HepG2 (cell line): ENCODE results near the gene GOLGA3. TPM values are rescaled to one million over a fixed set of nuclear protein-coding genes. Genes with fewer than 3 reads are reported as not detected.

Source experiments
- ATF4 ChIP-seq, 2 experiments: fragments of 450-650 bp in 1 of 2; sonication (generic) in 1 of 2; formaldehyde crosslinking; IDR thresholded peaks; 2 replicates each; pipeline versions ENCODE4 v1.5.0 to v1.8.0; 2020 to 2022; ENCODE audit warnings: mild to moderate bottlenecking in 1 of 2, missing genetic modification reagents in 1 of 2
- ATRX ChIP-seq: sonication (generic); formaldehyde crosslinking; IDR thresholded peaks from 2 replicates; pipeline ENCODE4 v1.4.0; 2020; ENCODE audit warnings: missing genetic modification reagents, borderline replicate concordance
- HNRNPK ChIP-seq: fragments of 200-400 bp; formaldehyde crosslinking; IDR thresholded peaks from 2 replicates; pipeline ENCODE4 v1.6.1; 2018; ENCODE audit warnings: low read length, low read depth, moderate library complexity, mild to moderate bottlenecking; ENCODE audit not compliant: poor library complexity, severe bottlenecking
- IRF9 ChIP-seq: sonication (generic); formaldehyde crosslinking; IDR thresholded peaks from 2 replicates; pipeline ENCODE4 v1.8.0; 2022; ENCODE audit warnings: missing genetic modification reagents, mild to moderate bottlenecking, borderline replicate concordance
- JUN ChIP-seq: sonication (generic); formaldehyde crosslinking; IDR thresholded peaks from 2 replicates; pipeline ENCODE4 v1.4.0; 2020; ENCODE audit warnings: mild to moderate bottlenecking, missing genetic modification reagents
- LCORL ChIP-seq, 2 experiments: fragments of 450-650 bp in 1 of 2; sonication (generic) in 1 of 2; formaldehyde crosslinking in 1 of 2; IDR thresholded peaks; 2 replicates each; pipeline versions ENCODE4 v1.5.0 to v1.6.1; 2017 to 2020; ENCODE audit warnings: antibody characterized with exemption in 1 of 2, missing genetic modification reagents in 1 of 2
- MYNN ChIP-seq: sonication (generic); formaldehyde crosslinking; IDR thresholded peaks from 2 replicates; pipeline ENCODE4 v1.4.0; 2020; ENCODE audit warnings: mild to moderate bottlenecking, low read depth, missing genetic modification reagents
- RAD21 ChIP-seq: fragments of 450-650 bp; formaldehyde crosslinking; IDR thresholded peaks from 2 replicates; pipeline ENCODE4 v1.5.0; 2020; ENCODE audit warnings: mild to moderate bottlenecking
- SIX4 ChIP-seq: sonication (generic); formaldehyde crosslinking; IDR thresholded peaks from 2 replicates; pipeline ENCODE4 v1.4.0; 2020; ENCODE audit warnings: missing genetic modification reagents
- SRSF4 ChIP-seq: fragments of 200-400 bp; formaldehyde crosslinking; IDR thresholded peaks from one replicate; pipeline ENCODE4 v1.6.1; 2018; ENCODE audit warnings: mild to moderate bottlenecking, low read depth, low read length, moderate library complexity; ENCODE audit not compliant: poor library complexity, severe bottlenecking
- SUZ12 ChIP-seq: fragments of 150-350 bp; IDR thresholded peaks from 2 replicates; pipeline ENCODE4 v1.6.1; 2014; ENCODE audit warnings: low read depth, low read length
- TERF1 ChIP-seq: sonication (generic); formaldehyde crosslinking; IDR thresholded peaks from 2 replicates; pipeline ENCODE4 v1.8.0; 2022; ENCODE audit warnings: mild to moderate bottlenecking, missing genetic modification reagents, moderate library complexity
- THYN1 ChIP-seq: sonication (generic); formaldehyde crosslinking; IDR thresholded peaks from 2 replicates; pipeline ENCODE4 v1.8.1; 2023; ENCODE audit warnings: low read depth, mild to moderate bottlenecking, moderate library complexity, missing genetic modification reagents, borderline replicate concordance
- YY1 ChIP-seq: IDR thresholded peaks from 2 replicates; pipeline ENCODE4 v1.6.1; 2011; ENCODE audit warnings: low read length, low read depth, moderate library complexity, mild to moderate bottlenecking; ENCODE audit not compliant: insufficient read depth, insufficient replicate concordance
- ZBTB3 ChIP-seq: sonication (generic); formaldehyde crosslinking; IDR thresholded peaks from 2 replicates; pipeline ENCODE4 v1.4.0; 2020; ENCODE audit warnings: low read depth, mild to moderate bottlenecking, moderate library complexity, missing genetic modification reagents, borderline replicate concordance
- ZNF432 ChIP-seq: sonication (generic); formaldehyde crosslinking; IDR thresholded peaks from 2 replicates; pipeline ENCODE4 v1.5.0; 2020; ENCODE audit warnings: missing genetic modification reagents, mild to moderate bottlenecking, borderline replicate concordance
- ZNF468 ChIP-seq: sonication (generic); formaldehyde crosslinking; IDR thresholded peaks from 2 replicates; pipeline ENCODE4 v1.8.0; 2022; ENCODE audit warnings: mild to moderate bottlenecking, moderate library complexity, missing genetic modification reagents
- ZNF496 ChIP-seq: sonication (generic); formaldehyde crosslinking; IDR thresholded peaks from 2 replicates; pipeline ENCODE4 v1.8.1; 2023; ENCODE audit warnings: mild to moderate bottlenecking, moderate library complexity, missing genetic modification reagents; ENCODE audit not compliant: insufficient replicate concordance
- ZNF572 ChIP-seq: sonication (generic); formaldehyde crosslinking; IDR thresholded peaks from 2 replicates; pipeline ENCODE4 v1.5.1; 2020; ENCODE audit warnings: mild to moderate bottlenecking, missing genetic modification reagents
- ZNF639 ChIP-seq: conservative IDR thresholded peaks from 2 replicates; pipeline ENCODE4 v1.6.1; 2018; ENCODE audit warnings: missing genetic modification reagents
- ZNF691 ChIP-seq: sonication (generic); formaldehyde crosslinking; IDR thresholded peaks from 2 replicates; pipeline ENCODE4 v1.4.0; 2020; ENCODE audit warnings: missing genetic modification reagents, low read depth, mild to moderate bottlenecking, borderline replicate concordance
- ZSCAN20 ChIP-seq: sonication (generic); formaldehyde crosslinking; IDR thresholded peaks from 2 replicates; pipeline ENCODE4 v1.4.0; 2020; ENCODE audit warnings: missing genetic modification reagents, mild to moderate bottlenecking, borderline replicate concordance
- polyA plus RNA-seq, 8 experiments: library from polyadenylated mRNA; depleted of rRNA in 3 of 8; stranded (reverse) in 7 of 8; unstranded in 1 of 8; fragments of >200 nt; fragmentation: Illumina TruSeq in 4 of 8; extraction: Trizol in 4 of 8; gene quantifications; 2 replicates each; pipeline versions ENCODE4 v1.2.1 to v1.2.3, GENCODE V29; 2011 to 2016; ENCODE audit warnings: low read depth in 4 of 8, missing spikeins in 1 of 8, mixed read lengths in 1 of 8; ENCODE audit not compliant: insufficient read depth in 1 of 8
- total RNA-seq, 5 experiments: library from RNA; depleted of rRNA; stranded (reverse); fragments of >200 nt; fragmentation: Illumina TruSeq; extraction: Trizol; gene quantifications; 2 replicates each; pipeline ENCODE4 v1.2.3, GENCODE V29; 2016; ENCODE audit warnings: low read depth in 1 of 5

Gene GOLGA3
- total and polyA plus RNA-seq, 2 of the 13 experiments (the other 11 are each of a cell fraction or from before 2014, with no cell fraction given): 22.0 to 43.0 TPM

GRCh38 chr12:132828706-132829534 is at the start of gene GOLGA3 (continued):
- TF ChIP-seq MYNN (CRISPR knock-in tag): no peak
- no peak for TF ChIP-seq SRSF4
- TF ChIP-seq ZNF639 (CRISPR knock-in tag): peak; percentile 82
- no peak for TF ChIP-seq SIX4 (CRISPR knock-in tag)
- TF ChIP-seq ZBTB3: no peak
- TF ChIP-seq HNRNPK: no peak
- no peak for TF ChIP-seq TERF1 (CRISPR knock-in tag)
- TF ChIP-seq THYN1 (CRISPR knock-in tag): no peak
- TF ChIP-seq ZNF496: no peak
- peak; percentile 47 for TF ChIP-seq YY1
- TF ChIP-seq JUN: 0 out of 2 replicates have a peak, but pooled peaks have one; percentile 15
- TF ChIP-seq LCORL (IDR thresholded peaks at IDR 0.05): no peak; the same call in 1 of the 2 replicates
- TF ChIP-seq LCORL (CRISPR knock-in tag; IDR thresholded peaks at IDR 0.05): peak; percentile 50; the same call in 1 of the 2 replicates
- TF ChIP-seq IRF9 (CRISPR knock-in tag): peak; percentile 69
- no peak for TF ChIP-seq ZNF691 (CRISPR knock-in tag)
- no peak for TF ChIP-seq ZSCAN20
- TF ChIP-seq ATRX: no peak
- TF ChIP-seq ZNF432: no peak
- 0 out of 4 replicates have a peak, but pooled peaks of 1 of the 2 experiments have one; percentile 11 for TF ChIP-seq ATF4 (CRISPR knock-in tag; IDR thresholded peaks at IDR 0.05)
- TF ChIP-seq RAD21 (CRISPR knock-in tag): peak; percentile 43; the same call in 1 of the 2 replicates
- no peak for TF ChIP-seq ZNF572 (CRISPR knock-in tag)
- TF ChIP-seq ZNF468 (CRISPR knock-in tag): no peak
- TF ChIP-seq SUZ12: no peak
